IPS DF 19.7 (cell line): ENCODE measurements around the gene ITGA1.
"Not testable (repeated sequence)": the region's sequence is repeated elsewhere in the genome, so short reads cannot be mapped to it uniquely, and the experiment has no call there.

Experiments
- DNase-seq: peaks from one replicate; pipeline ENCODE4 v3.0.0-alpha.2; 2013; ENCODE audit warnings: low read depth, low spot score

ITGA1 gene

DNA sequence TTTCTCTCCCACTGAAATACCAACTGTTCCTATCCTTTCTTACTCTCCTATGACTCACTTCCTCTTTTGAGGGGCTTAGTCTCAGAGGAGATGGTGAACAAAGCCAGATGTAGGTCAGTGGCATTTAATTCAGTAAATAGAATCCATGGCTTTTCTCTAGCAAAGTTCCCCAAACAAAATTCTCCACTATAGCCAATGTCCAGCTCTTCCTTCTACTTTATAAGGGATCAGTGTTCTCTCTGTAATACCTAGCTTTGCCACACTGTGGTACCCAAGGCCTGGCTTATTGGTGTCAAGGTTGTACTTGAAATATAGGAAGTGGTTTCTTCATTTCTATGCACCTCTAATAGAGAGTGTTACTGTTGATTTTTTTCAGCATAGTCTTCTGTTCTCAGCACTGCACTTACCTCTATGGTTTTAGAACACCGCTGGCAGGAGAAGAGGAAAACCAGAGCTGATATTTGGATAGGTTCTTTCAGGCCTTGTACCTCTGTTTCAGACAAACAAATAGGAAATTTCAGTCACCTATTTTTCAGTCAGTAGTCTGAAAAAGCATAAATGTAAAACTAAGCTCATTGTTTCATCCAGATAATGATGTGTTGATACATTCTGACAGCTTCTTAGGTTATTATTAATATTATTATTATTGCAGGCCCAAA, 160.8 kb downstream of the ITGA1 start:
- DNase-seq: no peak

DNA sequence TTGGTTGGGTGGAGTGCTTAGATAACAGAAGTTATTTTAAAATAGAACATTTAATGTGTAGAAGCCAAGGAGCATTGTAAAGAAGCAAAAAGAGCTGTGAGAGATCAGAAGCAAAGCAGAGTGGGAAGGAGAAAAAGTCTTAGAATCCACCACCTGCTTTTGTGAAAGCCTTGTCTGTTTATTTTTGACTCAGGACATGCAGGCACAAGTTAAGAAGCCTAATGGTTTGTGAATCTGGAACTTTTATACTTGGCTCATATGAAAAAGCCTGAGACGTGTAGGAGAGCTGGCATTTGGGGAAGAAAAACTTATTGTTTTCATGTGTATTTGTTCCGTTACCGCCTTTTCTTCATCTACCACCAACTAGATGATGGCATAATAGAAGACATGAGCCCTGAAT, 163.0 kb downstream of the ITGA1 start:
- no peak for DNase-seq

DNA sequence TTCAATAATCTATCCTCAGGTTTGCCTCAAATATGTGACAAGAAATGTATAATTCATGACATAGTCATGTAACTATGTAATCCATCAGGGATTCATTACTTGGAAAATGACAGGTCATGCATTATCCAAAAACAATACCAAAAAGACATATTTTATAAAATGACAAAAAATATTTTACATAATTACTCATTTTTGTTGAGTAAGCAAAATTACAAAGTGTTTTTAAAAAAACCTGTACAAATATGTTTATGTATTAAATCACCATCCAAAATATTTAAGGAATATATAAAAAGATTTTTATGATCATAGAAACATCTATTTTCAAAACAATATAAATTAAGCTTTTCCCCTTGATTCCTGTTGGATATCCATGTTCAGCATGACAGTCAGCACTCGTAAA, 164.8 kb downstream of the ITGA1 start:
- DNase-seq: no peak

DNA sequence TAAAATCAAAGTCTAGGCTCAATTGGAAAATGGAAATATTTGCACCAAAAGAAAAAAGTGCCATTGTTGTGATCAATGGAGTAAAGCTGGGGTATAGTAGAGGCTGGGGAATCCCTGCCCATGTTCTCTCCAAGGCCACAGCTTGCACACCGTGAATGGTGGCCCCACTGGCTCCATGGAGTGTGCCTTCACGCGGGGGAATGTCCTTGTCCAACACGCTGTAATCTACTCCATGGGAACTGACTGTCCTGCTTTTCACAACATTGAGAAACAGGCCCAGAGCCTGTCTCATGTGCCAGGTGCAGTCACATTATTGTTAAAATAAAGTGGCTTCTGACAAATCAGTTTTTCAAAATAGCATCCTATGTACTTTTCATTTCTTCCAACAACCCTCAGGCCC, 168.3 kb downstream of the ITGA1 start:
- no peak for DNase-seq

DNA sequence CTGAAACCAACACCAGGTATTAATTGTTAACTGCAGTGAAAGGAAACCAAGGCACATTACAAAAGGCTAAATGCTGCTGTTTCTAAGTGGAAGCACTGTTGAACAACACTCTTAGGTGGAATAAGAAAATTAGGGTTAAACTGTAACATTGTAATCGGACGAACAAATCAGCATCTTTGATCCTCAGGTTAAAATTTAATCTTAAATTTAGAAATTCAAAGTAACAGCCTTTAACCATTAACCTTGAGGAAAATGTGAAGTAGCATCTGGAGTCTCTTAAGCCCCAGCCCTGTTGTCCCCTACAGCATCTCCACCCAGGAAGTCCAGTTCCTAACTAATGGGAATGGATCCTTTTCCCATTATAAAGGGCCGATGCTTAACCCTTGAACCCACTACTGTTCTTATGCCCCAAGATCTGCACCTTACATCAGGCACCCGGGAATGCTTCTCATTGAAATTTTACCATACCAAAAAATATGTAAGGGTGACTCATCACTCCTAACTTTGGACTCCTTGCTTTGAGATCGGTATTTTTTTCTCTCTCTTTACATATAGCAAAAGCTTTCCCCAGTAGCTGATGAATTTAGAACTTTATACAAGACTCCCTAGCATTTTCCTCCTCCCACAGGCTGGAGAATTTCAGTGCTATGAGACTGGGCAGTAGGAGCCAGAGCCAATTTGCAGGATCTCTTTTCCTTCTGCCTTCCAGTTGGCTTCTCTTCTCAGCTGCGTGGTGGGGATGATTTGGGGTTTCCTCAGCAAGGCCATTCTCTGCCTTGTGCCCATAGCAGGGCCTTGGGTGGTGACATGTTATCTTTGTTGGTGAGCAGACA, 169.4 kb downstream of the ITGA1 start:
- DNase-seq: no peak

DNA sequence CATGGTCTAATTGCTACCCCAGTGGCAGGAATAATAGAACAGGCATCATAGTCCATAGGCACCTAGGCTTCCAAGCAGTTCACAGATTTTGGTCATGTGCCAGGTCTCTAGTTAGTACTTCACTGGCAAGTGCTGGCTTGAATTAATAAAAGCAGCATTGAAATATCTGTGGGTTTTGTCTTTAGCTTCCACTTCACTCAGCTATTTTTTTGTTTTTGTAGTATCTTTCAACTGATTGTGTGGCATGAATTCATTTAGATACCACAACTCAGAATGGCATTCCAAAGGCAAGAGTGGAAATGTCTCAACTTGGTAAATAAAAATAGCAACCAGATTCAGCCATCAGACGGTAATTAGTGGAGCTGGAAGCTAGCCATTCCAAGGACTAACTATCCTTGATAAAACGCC, 173.6 kb downstream of the ITGA1 start:
- DNase-seq: no peak

DNA sequence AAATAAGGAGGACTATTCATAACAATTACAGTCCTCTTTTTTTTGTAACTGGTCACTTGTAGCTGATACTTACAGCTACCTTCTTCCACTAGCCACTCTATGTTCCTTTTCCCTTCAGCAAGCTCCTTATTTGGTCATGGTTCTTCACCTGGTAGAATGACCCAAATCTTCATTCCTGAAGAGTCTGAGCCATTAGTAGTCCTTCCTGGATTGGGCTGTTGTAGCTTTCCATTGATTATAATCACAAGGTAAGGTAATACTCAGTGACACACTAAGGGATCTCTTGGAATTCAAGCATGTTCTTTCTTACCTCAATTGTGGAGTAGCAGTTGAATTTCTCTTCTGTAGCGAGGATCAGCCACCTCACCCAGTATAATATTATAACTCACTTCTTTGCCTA, 175.9 kb downstream of the ITGA1 start:
- no peak for DNase-seq

DNA sequence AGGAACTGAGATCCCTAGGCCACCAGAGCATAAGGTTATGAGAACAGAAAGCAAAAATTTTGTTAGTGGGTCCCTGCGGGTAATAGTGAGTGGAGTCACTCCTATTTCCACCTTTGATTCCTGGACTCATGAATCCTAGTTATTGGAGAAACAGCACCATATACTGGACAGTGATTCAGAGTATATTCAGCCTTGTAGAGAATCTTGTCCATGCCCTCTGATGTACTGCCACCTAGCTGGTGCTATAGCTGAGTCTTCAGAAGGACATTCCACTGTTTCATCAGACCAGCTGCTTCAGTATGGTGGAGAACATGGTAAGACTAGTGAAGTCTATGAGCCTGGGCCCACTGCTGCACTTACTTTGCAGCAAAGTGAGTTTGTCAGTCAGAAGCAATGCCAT, 176.4 kb downstream of the ITGA1 start:
- no peak for DNase-seq

DNA sequence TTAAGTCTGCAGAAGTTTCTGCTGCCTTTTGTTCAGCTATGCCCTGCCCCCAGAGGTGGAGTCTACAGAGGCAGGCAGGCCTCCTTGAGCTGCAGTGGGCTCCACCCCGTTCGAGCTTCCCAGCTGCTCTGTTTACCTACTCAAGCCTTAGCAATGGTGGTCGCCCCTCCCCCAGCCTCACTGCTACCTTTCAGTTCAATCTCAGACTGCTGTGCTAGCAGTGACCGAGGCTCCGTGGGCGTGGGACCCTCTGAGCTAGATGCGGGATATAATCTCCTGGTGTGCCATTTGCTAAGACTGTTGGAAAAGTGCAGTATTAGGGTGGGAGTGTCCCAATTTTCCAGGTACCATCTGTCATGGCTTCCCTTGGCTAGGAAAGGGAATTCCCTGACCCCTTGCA, 188.4 kb downstream of the ITGA1 start:
- not testable (repeated sequence) for DNase-seq

DNA sequence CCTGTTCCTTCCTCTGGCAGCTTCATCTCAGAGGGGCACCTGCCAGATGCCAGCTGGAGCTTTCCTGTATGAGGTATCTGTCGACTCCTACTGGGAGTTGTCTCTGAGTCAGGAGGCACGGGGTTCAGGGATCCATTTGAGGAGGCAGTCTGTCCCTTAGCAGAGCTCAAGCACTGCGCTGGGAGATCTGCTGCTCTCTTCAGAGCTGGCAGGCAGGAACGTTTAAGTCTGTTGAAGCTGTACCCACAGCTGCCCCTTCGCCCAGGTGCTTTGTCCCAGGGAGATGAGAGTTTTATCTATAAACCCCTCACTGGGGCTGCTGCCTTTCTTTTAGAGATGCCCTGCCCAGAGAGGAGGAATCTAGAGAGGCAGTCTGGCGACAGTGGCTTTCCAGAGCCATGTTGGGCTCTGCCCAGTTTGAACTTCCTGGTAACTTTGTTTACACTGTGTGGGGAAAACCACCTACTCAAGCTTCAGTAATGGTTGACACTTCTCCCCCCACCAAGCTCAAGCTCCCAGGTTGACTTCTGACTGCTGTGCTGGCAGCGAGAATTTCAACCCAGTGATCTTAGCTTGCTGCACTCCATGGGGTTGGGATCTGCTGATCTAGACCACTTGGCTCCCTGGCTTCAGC, 189.7 kb downstream of the ITGA1 start:
- DNase-seq: no peak

DNA sequence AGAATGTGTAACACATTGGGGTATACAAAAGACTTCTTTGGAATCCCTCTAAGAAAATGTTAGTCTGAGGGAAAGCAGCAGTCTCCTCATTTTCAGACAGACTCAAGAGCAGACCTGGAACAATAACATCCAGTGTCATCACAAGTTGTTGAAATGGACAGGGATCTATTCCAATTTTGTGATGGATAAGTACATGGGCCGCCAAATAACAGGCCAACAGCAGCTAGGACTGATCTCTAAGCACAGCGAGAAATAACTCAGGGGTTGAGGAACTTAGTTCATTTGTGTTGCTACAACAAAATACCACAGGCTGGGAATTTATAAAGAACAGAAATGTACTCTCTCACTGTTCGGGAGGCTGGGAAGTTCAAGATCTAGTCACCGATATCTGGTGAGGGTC, 193.8 kb downstream of the ITGA1 start:
- DNase-seq: no peak

DNA sequence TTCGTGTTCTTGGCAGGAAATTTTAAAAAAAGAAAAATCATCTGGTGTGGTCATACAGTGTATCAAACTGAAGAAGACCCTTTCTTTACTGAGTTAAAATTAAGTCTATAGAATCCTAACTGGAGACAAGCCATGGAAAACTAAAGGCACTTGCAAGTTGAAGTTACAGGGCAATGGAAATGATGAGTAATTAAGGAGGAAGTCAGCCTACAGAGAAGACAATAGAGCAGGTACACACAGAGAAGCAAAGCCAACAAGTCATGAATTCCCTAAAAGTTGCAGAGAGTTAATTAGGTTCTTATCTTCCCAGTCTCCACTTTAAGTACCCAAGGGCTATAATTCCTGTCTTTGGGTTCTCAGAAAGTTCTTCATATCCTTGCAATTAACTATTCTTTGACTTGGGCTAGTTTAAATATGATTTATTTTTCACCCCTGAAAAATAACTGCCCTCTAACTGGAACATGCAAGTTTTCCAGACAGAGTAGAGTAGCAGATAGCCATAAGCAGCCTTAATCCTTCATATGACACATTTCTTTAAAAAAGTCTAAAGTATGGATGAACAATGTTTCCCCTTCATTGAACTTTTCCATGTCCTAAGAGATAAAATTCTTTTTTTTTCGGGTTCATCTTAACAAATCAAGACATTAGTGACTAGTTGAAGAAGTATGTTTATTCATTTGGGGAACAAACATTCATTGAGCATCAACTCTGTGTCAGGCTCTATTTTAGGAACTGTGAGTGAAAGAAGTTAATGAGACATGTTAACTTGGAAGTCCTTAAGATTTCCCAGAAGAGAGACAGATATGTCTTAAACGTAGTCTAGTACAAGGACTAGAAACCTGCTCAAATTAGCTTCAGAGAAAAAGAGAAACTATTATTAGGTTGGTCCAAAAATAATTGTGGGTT, 196.3 kb downstream of the ITGA1 start:
- DNase-seq: no peak

DNA sequence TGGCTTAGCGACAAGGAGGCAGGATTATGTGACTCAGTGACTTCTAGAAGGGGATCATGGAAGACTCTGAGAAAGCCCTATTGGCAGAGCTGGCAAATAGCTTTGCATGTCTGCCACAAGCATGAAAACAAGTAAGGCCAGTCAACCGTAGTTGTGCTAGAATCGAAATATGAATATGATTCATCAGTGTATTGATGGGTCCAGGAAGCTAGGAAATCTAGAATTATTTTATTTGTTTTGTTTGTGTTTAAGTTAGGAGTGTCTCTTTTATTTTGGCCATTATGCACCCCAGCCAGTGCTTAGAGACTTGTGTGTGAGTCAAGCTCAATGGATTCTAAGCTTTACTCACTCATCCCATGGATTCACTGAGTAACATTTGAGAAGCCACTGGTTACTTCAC, 197.6 kb downstream of the ITGA1 start:
- DNase-seq: no peak

DNA sequence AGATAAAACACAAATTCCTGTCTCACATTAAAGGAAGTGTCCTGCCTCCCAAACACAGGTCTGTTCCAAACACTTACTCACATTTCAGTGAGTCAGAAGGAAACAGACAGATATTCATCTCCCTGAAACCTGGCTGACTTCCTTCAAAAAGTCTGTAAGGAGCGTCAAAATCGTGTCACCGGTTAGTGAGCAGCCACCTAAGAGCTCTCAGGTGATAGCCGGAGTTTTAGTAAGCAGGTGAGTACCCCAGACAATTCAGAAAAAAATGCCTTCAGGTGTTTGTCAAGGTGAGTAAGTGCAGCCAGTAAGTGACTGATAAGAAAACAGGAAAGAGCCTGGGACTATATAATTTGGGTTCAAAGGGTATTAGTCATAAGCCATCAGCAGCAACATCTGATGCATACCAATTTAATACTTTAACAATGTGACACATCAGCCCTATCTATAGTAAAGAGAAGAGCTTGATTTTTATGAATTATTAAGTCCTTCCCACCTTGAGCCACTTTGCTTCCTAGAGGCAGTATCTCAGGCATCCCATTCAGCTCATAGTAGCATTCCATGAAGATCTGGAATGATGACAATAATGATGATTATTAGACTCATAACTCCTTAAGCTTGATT, 200.1 kb downstream of the ITGA1 start:
- DNase-seq: no peak

DNA sequence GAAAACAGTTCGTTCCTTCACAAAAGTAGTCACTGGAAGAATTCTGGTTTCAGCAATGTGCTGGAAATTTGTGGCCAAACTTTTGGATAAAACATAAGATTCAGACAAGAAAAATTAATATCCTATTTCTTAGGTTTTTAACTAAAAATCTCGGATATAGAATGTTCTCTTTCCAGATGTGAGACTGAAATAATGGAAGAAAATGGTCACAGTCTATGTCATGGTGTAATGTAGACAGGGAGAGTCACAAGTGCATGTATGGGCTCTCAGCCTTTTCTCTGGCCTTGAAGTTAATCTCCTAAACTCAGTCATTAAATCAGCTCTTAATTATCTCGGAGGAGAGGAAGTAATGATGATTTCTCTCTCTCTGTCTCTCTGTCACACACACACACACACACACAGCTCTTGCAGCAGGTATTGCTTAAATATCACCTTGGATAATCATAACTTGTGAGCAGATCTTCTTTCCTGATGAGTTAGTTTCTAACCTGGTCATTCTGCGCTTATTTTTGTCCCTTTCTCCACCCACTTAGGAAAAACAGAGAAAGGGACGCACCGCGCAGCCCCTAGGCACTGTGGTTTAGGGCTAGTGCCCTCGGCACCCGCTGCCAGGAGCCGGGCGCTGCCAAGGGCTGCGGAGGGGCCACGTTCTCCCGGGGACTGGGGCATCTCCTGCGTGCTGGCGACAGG, 200.8 kb downstream of the ITGA1 start:
- no peak for DNase-seq

DNA sequence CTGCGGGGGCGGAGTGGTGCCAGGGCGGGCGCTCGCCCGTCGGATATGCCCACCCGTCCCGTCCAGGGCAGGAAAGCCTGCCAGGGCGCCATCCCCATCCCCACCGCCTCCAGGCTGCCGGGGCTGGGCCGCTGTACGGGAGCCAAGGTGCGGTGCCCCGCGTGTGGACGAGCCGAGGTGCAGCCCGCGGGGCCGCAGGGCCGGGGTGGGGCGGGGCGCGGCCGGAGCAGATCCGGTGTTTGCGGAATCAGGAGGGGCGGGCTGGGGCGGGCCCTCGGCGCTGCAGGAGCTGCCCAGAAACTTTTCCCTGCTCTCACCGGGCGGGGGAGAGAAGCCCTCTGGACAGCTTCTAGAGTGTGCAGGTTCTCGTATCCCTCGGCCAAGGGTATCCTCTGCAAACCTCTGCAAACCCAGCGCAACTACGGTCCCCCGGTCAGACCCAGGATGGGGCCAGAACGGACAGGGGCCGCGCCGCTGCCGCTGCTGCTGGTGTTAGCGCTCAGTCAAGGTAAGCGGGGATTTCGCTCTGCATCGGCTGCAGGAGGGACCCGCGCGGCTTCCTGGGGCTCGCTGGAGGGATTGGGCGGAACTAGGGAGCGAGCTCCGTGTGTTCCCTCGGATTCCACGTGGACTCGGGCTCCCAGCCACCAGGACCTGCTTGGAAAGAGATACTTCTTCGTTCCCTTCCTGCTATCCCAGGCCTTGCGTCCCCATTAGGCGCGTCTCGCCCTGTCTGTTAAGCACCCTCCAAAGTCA, 201.5 kb downstream of the ITGA1 start, which contains the start of gene ITGA2:
ITGA2 (plus strand) TSS at position 328 of the 756 bp plus-strand sequence; CDS start at position 445, 117 bp downstream.
- DNase-seq: peak; percentile 7

DNA sequence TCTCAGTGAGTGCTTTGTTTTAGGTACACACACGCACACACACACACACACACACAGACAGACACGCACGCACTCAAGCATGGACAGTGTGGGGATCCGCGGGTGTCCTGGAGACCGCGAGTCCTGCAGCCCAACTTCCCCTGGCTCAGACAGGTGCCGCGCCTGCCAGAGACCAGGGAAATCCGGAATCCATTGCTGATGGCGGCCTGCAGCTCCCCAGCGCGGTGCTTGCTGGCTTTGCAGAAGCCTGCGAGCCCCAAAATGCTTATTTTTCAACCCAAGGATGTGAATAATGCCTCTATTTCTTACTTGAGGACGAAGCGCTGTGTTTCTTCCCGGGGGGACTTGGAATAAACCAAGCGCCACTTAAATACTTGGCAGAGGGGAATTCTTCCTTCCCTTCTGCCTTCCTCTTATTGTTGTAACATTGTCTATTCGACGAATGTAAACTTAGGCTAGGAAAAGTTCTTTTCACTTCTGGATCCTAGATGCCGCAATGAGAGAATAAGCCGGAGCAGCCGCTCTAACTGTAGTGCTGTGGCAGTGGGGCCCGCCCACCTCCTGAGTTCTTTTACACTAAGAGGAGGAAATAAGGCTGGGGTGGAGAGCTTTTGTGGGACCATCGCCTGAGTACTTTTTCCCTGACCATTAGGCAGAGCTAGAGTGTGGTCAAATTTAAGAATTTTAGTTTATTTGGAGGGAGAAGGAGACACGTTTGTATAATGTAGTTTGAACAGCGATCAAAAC, 202.2 kb downstream of the ITGA1 start:
- peak; percentile 7 for DNase-seq

DNA sequence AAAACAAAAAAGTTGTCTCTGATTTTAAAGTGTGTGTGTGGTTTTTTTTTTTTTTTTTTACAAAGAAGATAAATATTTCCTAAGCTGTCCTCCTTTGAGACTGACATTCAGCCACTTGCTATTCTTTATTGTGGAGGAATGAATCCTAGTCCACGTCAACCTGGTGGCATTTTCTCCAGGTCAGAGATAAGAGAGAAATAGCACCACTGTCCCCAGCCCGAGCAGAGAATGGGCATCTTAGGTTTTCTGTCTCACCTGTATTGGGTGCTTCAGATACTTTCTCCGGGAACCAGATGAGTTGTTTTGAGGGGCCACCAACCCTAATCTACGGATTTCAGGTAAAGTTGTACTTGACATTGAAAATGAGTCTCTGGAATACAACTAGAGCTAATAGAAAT, 202.8 kb downstream of the ITGA1 start:
- no peak for DNase-seq

DNA sequence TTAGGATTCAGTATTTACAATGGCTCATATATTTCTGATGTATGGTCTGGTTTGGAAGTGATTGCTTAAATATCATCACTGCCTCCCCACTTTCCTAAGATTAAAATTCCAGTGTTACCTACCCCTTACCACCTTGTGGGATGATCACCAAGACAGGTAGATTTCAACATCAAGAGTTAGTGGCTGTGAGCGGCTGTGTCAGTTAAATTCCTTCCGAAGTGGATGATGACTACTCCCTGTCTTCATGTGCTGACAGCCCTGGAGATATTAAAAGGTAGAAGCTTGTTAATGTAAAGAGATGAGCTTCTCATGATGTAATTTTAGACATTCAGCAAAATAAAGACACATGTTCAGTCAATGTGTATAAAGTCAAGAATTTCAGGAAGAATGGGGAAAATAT, 205.7 kb downstream of the ITGA1 start:
- DNase-seq: no peak
